ENCODE data around the gene UNC45B.

GRCh38 chr17:35155246-35155645, 7.6 kb downstream of the UNC45B start:
- TF ChIP-seq CTCF (IDR thresholded peaks at IDR 0.05) = no peak
- no peak for TF ChIP-seq POLR2A (IDR thresholded peaks at IDR 0.05)

All from testis (tissue), 2 donors.